ENCODE data around the gene SPOCK2.

Gene SPOCK2

GRCh38 chr10:72107325-72108003 is 19.1 kb upstream of the SPOCK2 start:
- DNase-seq = no peak

GRCh38 chr10:72106896-72107295 is 18.5 kb upstream of the SPOCK2 start:
- DNase-seq = no peak

- no peak for DNase-seq
These were observed 18.0 kb upstream of the SPOCK2 start for GRCh38 chr10:72106154-72106849.

GRCh38 chr10:72105710-72106109 is 17.4 kb upstream of the SPOCK2 start:
- no peak for DNase-seq

- no peak for DNase-seq
These were observed 16.7 kb upstream of the SPOCK2 start for GRCh38 chr10:72105098-72105475.

- DNase-seq = no peak
These were observed 16.2 kb upstream of the SPOCK2 start for GRCh38 chr10:72104472-72105097.

- no peak for DNase-seq
These were observed 11.2 kb upstream of the SPOCK2 start for GRCh38 chr10:72099600-72099921.

- DNase-seq = no peak
These were observed 10.7 kb upstream of the SPOCK2 start for GRCh38 chr10:72098836-72099599.

- DNase-seq = no peak
These were observed 10.0 kb upstream of the SPOCK2 start for GRCh38 chr10:72098301-72098835.

GRCh38 chr10:72097448-72098300 is 9.3 kb upstream of the SPOCK2 start:
- no peak for DNase-seq

- DNase-seq = no peak
These were observed 8.0 kb upstream of the SPOCK2 start for GRCh38 chr10:72096115-72097000.

GRCh38 chr10:72095195-72095594 is 6.8 kb upstream of the SPOCK2 start:
- peak; percentile 27 for DNase-seq

GRCh38 chr10:72094574-72094973 is 6.2 kb upstream of the SPOCK2 start:
- no peak for DNase-seq

- no peak for DNase-seq
These were observed 5.1 kb upstream of the SPOCK2 start for GRCh38 chr10:72093450-72093849.

- DNase-seq = no peak
These were observed 4.6 kb upstream of the SPOCK2 start for GRCh38 chr10:72092987-72093386.

GRCh38 chr10:72092171-72092924 is 4.0 kb upstream of the SPOCK2 start:
- no peak for DNase-seq

- no peak for DNase-seq
These were observed 2.0 kb upstream of the SPOCK2 start for GRCh38 chr10:72090326-72090725.

GRCh38 chr10:72089618-72090017 is 1.3 kb upstream of the SPOCK2 start:
- no peak for DNase-seq

GRCh38 chr10:72088889-72089575 is 681 bp upstream of the SPOCK2 start:
- DNase-seq = peak; percentile 20

- DNase-seq = no peak
These were observed 871 bp downstream of the SPOCK2 start for GRCh38 chr10:72087392-72087968.

Measured in inflammatory macrophage treated with lipopolysaccharide for 4 hours (primary cell).